Type B pancreatic cell (in vitro differentiated cells): ENCODE data around the gene MTHFR. TPM values are rescaled to one million over a fixed set of nuclear protein-coding genes. Genes with fewer than 3 reads are reported as not detected.

Experiments used
- DNase-seq: peaks from one replicate; pipeline ENCODE4 v3.0.0; 2021; ENCODE audit warnings: mixed read lengths; ENCODE audit not compliant: unreplicated experiment; ENCODE audit errors: extremely low spot score
- H3K27ac Mint-ChIP-seq: 2 replicates; pipeline ENCODE4 v1.8.0; 2021; ENCODE audit warnings: mild to moderate bottlenecking, mixed read lengths
- H3K27me3 Mint-ChIP-seq: 2 replicates; pipeline ENCODE4 v1.8.0; 2021; ENCODE audit warnings: mixed read lengths
- H3K36me3 Mint-ChIP-seq: 2 replicates; pipeline ENCODE4 v1.8.0; 2021; ENCODE audit warnings: mixed read lengths
- H3K4me1 Mint-ChIP-seq: one replicate; pipeline ENCODE4 v1.8.0; 2021; ENCODE audit warnings: mixed read lengths; ENCODE audit not compliant: unreplicated experiment
- H3K4me3 Mint-ChIP-seq: 2 replicates; pipeline ENCODE4 v1.8.0; 2021; ENCODE audit warnings: mild to moderate bottlenecking, mixed read lengths
- H3K9me3 Mint-ChIP-seq: 2 replicates; pipeline ENCODE4 v1.8.0; 2021; ENCODE audit warnings: mixed read lengths
- CTCF ChIP-seq: fragments of 200-600 bp; sonication (generic); conservative IDR thresholded peaks from 2 replicates; pipeline ENCODE4 v1.5.0; 2021; ENCODE audit warnings: antibody characterized with exemption, mild to moderate bottlenecking
- total RNA-seq: library from RNA; stranded (reverse); gene quantifications from 2 replicates; pipeline ENCODE4 v1.2.1, GENCODE V29; 2021; ENCODE audit warnings: low replicate concordance

MTHFR gene
- total RNA-seq, 1 donor from 2014 or later, result 30.1 TPM

- H3K36me3 Mint-ChIP-seq, result no peaks in the 10 kb centered on the region
- H3K27me3 Mint-ChIP-seq, result no peaks in the 10 kb centered on the region
- H3K9me3 Mint-ChIP-seq, result no peaks in the 10 kb centered on the region
- no peak overlapping the region for H3K27ac Mint-ChIP-seq
- H3K4me1 Mint-ChIP-seq, result peaks cover 25% of the 10 kb centered on the region
- no peak overlapping the region for H3K4me3 Mint-ChIP-seq
- no peak for DNase-seq
- TF ChIP-seq CTCF, result no peak
Observed at GRCh38 chr1:11740258-11741192, 65.2 kb downstream of the MTHFR start.

- DNase-seq, result no peak
- peaks cover 28% of the 10 kb centered on the region for H3K4me1 Mint-ChIP-seq
- H3K4me3 Mint-ChIP-seq, result peak overlapping the region; percentile 61
- no peak for TF ChIP-seq CTCF
- no peaks in the 10 kb centered on the region for H3K9me3 Mint-ChIP-seq
- H3K27ac Mint-ChIP-seq, result no peak overlapping the region
- H3K27me3 Mint-ChIP-seq, result no peaks in the 10 kb centered on the region
- no peaks in the 10 kb centered on the region for H3K36me3 Mint-ChIP-seq
Observed at GRCh38 chr1:11738783-11739182, 67.0 kb downstream of the MTHFR start.

GRCh38 chr1:11738096-11738495, 67.7 kb downstream of the MTHFR start:
- no peak for DNase-seq
- TF ChIP-seq CTCF, result no peak
- H3K27ac Mint-ChIP-seq, result no peak overlapping the region
- no peaks in the 10 kb centered on the region for H3K27me3 Mint-ChIP-seq
- H3K9me3 Mint-ChIP-seq, result no peaks in the 10 kb centered on the region
- peaks cover 28% of the 10 kb centered on the region for H3K4me1 Mint-ChIP-seq
- H3K36me3 Mint-ChIP-seq, result no peaks in the 10 kb centered on the region
- H3K4me3 Mint-ChIP-seq, result peak overlapping the region; percentile 51

GRCh38 chr1:11736746-11737639, 68.8 kb downstream of the MTHFR start:
- DNase-seq, result no peak
- H3K36me3 Mint-ChIP-seq, result no peaks in the 10 kb centered on the region
- H3K27ac Mint-ChIP-seq, result peak overlapping the region; percentile 86
- peaks cover 29% of the 10 kb centered on the region for H3K4me1 Mint-ChIP-seq
- no peaks in the 10 kb centered on the region for H3K9me3 Mint-ChIP-seq
- H3K27me3 Mint-ChIP-seq, result no peaks in the 10 kb centered on the region
- no peak for TF ChIP-seq CTCF
- peak overlapping the region; percentile 93 for H3K4me3 Mint-ChIP-seq

- peak; percentile 94 for DNase-seq
- Mint-ChIP-seq H3K27me3 (no peaks in the 10 kb centered on the region), H3K27ac (peak within 1 kb of the TSS; percentile 86), H3K36me3 (no peaks in the 10 kb centered on the region), H3K9me3 (no peaks in the 10 kb centered on the region), H3K4me3 (peak within 1 kb of the TSS; percentile 93), H3K4me1 (peaks cover 37% of the 10 kb centered on the region)
- peak; percentile 27 for TF ChIP-seq CTCF
Observed at GRCh38 chr1:11735854-11736745, 69.7 kb downstream of the MTHFR start, which contains the start of gene AGTRAP. Gene AGTRAP (plus strand): TSS chr1:11736136. CDS start chr1:11736209, 73 bp downstream.
